ENCODE results near the gene C5orf24. TPM values are rescaled to one million over a fixed set of nuclear protein-coding genes. Genes with fewer than 3 reads are reported as not detected.

C5orf24 gene
- 46.5 and 53.3 TPM in 2 replicates for total RNA-seq (ENCODE audit: low replicate concordance)

DNA sequence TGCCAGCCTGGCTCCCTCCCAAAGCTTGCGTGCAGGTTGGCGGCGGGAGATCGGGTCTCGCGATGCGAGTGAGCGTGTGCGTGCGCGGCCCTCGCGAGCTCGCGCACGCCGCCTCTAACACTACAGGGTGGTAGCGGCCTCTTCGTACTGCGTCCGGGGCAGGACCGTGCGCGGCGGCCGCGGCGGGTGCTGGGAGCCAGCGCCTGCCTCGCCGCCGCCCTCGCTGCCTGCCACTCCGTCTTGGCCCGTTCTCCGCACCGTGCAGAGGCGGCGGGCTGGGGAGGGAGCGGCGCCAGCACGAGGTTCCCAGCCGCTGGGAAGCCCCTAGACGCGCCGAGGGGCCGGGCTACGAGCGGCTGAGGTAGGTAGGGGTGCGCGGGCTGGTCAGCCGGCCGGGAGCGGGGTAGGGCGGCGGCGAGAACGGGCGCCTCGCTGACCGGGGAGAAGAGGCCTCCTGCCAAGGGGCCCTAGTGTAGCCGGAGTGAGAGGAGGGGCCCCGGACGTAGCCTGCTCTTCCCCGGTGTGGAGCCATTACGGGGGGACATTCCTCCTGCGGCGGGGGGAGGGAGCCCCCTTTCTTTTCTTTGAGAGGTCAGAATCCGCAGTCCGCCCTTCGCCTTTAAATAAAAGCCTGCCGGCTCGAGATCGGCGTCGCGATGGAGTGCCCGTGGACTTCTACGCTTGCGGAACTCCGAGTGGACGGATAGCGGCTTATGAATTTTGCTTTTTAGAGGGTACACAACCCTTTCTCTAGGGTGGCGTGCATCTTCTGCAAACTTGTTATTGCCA lies at the start of gene C5orf24:
Gene C5orf24, plus strand, starts transcription at position 117 of the 789 bp plus-strand sequence. CDS start 8,933 bp downstream, outside the sequence.
- Mint-ChIP-seq H3K4me1 (peaks cover 22% of the 10 kb centered on the region), H3K9me3 (no peaks in the 10 kb centered on the region), H3K4me3 (peak within 1 kb of the TSS; percentile 92), H3K27me3 (ENCODE audit: insufficient read depth, low read depth) (no peaks in the 10 kb centered on the region), H3K27ac (peak within 1 kb of the TSS; percentile 83), H3K36me3 (peaks cover 6% of the 10 kb centered on the region)
- H3K4me2 ChIP-seq = peak within 1 kb of the TSS; percentile 98
- H3K4me3 ChIP-seq = peak within 1 kb of the TSS; percentile 88
- H3K4me1 ChIP-seq = peaks cover 11% of the 10 kb centered on the region
- peaks cover 48% of the 10 kb centered on the region for H3K79me2 ChIP-seq (ENCODE audit: low read depth)
- H3K27ac ChIP-seq = peak within 1 kb of the TSS; percentile 91
- no peaks in the 10 kb centered on the region for H3K27me3 ChIP-seq
- H2AFZ ChIP-seq (replicated peaks) = peak within 1 kb of the TSS; percentile 53
- peaks cover under 1% of the 10 kb centered on the region for H4K20me1 ChIP-seq (ENCODE audit: low read depth)
- H3K9me3 ChIP-seq (ENCODE audit: low read depth) = no peaks in the 10 kb centered on the region
- TF ChIP-seq EZH2 (IDR thresholded peaks at IDR 0.05) = peak; percentile 56
- TF ChIP-seq, protein P1, sequence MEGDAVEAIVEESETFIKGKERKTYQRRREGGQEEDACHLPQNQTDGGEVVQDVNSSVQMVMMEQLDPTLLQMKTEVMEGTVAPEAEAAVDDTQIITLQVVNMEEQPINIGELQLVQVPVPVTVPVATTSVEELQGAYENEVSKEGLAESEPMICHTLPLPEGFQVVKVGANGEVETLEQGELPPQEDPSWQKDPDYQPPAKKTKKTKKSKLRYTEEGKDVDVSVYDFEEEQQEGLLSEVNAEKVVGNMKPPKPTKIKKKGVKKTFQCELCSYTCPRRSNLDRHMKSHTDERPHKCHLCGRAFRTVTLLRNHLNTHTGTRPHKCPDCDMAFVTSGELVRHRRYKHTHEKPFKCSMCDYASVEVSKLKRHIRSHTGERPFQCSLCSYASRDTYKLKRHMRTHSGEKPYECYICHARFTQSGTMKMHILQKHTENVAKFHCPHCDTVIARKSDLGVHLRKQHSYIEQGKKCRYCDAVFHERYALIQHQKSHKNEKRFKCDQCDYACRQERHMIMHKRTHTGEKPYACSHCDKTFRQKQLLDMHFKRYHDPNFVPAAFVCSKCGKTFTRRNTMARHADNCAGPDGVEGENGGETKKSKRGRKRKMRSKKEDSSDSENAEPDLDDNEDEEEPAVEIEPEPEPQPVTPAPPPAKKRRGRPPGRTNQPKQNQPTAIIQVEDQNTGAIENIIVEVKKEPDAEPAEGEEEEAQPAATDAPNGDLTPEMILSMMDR (IDR thresholded peaks at IDR 0.05) = no peak
- peaks cover 31% of the 10 kb centered on the region for H3F3A ChIP-seq (ENCODE audit: low read depth)
- DNase-seq (ENCODE audit: low spot score) = peak; percentile 91
- no peaks in the 10 kb centered on the region for H3K36me3 ChIP-seq
- peak within 1 kb of the TSS; percentile 80 for H3K9ac ChIP-seq

DNA sequence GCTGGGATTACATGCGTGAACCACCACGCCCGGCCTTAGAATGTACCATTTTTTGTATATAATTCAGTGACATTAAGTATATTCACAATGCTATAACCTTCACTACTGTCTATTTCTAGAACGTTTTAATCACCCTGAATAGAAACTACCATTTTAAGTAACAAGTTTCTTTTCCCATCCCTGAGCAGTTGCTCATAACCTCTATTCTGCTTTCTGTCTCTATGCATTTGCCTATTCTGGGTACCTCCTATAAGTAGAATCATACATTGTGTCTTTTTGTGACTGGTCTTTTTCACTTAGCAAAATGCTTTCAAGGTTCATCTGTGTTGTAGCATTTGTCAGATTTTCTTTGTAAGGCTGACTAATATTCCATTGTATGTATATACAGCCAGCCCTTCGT lies 47.3 kb upstream of the C5orf24 start:
- Mint-ChIP-seq H3K27me3 (ENCODE audit: insufficient read depth, low read depth) (peaks cover 2% of the 10 kb centered on the region), H3K4me1 (no peaks in the 10 kb centered on the region), H3K36me3 (peaks cover 36% of the 10 kb centered on the region), H3K4me3 (no peak overlapping the region), H3K27ac (no peak overlapping the region), H3K9me3 (no peaks in the 10 kb centered on the region)
- H3K9me3 ChIP-seq (ENCODE audit: low read depth) = no peaks in the 10 kb centered on the region
- TF ChIP-seq EZH2phosphoT487 (IDR thresholded peaks at IDR 0.05) = no peak
- TF ChIP-seq EZH2 (IDR thresholded peaks at IDR 0.05) = no peak
- TF ChIP-seq, protein P1 (IDR thresholded peaks at IDR 0.05) = no peak
- H3K9ac ChIP-seq = no peak overlapping the region
- no peaks in the 10 kb centered on the region for H3K79me2 ChIP-seq (ENCODE audit: low read depth)
- peaks cover 6% of the 10 kb centered on the region for H4K20me1 ChIP-seq (ENCODE audit: low read depth)
- DNase-seq (ENCODE audit: low spot score) = no peak
- H3K4me1 ChIP-seq = no peaks in the 10 kb centered on the region
- H3K27me3 ChIP-seq = no peaks in the 10 kb centered on the region
- peaks cover 6% of the 10 kb centered on the region for H3F3A ChIP-seq (ENCODE audit: low read depth)
- no peak overlapping the region for H3K4me3 ChIP-seq
- H2AFZ ChIP-seq (replicated peaks) = no peak overlapping the region
- H3K4me2 ChIP-seq = no peak overlapping the region
- H3K27ac ChIP-seq = no peak overlapping the region
- peaks cover 11% of the 10 kb centered on the region for H3K36me3 ChIP-seq

DNA sequence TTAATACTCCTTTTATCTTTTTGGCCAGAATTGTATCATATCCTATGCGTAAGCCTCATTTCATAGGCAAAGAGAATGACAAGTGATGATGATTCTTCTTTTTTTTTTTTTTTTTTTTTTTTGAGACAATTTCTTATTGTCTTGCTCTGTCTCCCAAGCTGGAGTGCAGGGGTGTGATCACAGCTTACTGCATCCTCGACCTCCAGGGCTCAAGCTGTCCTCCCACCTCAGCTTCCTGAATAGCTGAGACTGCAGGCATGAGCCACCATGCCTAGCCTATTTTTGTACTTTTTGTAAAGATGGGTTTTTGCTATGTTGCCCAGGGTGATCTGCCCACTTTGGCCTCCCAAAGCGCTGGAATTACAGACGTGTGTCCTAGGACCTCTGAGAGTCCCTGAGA lies 41.9 kb upstream of the C5orf24 start:
- no peaks in the 10 kb centered on the region for H3K79me2 ChIP-seq (ENCODE audit: low read depth)
- no peaks in the 10 kb centered on the region for H3K9me3 ChIP-seq (ENCODE audit: low read depth)
- no peaks in the 10 kb centered on the region for H3K4me1 ChIP-seq
- H4K20me1 ChIP-seq (ENCODE audit: low read depth) = peaks cover 6% of the 10 kb centered on the region
- TF ChIP-seq EZH2 (IDR thresholded peaks at IDR 0.05) (no peak), EZH2phosphoT487 (IDR thresholded peaks at IDR 0.05) (no peak)
- TF ChIP-seq, protein P1 (IDR thresholded peaks at IDR 0.05) = no peak
- no peak overlapping the region for H3K27ac ChIP-seq
- H2AFZ ChIP-seq (replicated peaks) = no peak overlapping the region
- no peak for DNase-seq (ENCODE audit: low spot score)
- Mint-ChIP-seq H3K27ac (no peak overlapping the region), H3K9me3 (no peaks in the 10 kb centered on the region), H3K4me3 (no peak overlapping the region), H3K36me3 (peaks cover 16% of the 10 kb centered on the region), H3K4me1 (no peaks in the 10 kb centered on the region), H3K27me3 (ENCODE audit: insufficient read depth, low read depth) (peaks cover 2% of the 10 kb centered on the region)
- peaks cover 18% of the 10 kb centered on the region for H3K36me3 ChIP-seq
- peaks cover under 1% of the 10 kb centered on the region for H3F3A ChIP-seq (ENCODE audit: low read depth)
- H3K4me3 ChIP-seq = no peak overlapping the region
- H3K27me3 ChIP-seq = no peaks in the 10 kb centered on the region
- H3K9ac ChIP-seq = no peak overlapping the region
- H3K4me2 ChIP-seq = no peak overlapping the region

All from neural progenitor cell (in vitro differentiated cells).